Measurements from ENCODE around the gene EXOC3L4.

GRCh38 chr14:103109535-103110441 is 15.3 kb downstream of the EXOC3L4 start:
- TF ChIP-seq POLR2A (IDR thresholded peaks at IDR 0.05) (no peak), CTCF (IDR thresholded peaks at IDR 0.05) (no peak)
